GM10266 (cell line): ENCODE data around the gene GNA12.

Experiments
- DNase-seq: peaks from one replicate; pipeline ENCODE4 v3.0.0; 2012; ENCODE audit errors: extremely low spot score
- TF ChIP-seq, protein P1 (sequence below): IDR thresholded peaks from 2 replicates; pipeline ENCODE4 v1.5.1; 2012; ENCODE audit warnings: mild to moderate bottlenecking, low read depth; ENCODE audit not compliant: control insufficient read depth, insufficient read depth; ENCODE audit errors: missing control alignments

The GNA12 gene

DNA sequence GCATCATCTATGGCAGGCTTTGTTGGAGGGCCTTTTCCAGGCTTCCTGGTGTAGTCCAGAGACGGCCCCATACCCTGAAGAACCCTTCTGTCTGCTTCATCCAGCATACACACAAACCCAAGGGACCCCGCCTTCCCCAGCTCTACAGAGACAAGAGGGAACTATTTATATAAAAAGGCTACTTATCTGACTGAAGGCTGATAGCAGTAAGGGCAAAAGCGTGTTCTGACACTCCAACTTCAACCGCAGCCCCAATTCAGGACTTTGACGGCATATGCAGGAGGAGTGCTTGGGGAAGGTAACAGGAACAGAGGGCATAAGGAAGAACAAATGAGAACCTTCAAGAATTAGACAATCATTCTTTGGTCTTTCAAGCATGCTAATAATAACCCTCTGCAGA lies 21.0 kb downstream of the GNA12 start:
- DNase-seq: no peak
- TF ChIP-seq, protein P1, sequence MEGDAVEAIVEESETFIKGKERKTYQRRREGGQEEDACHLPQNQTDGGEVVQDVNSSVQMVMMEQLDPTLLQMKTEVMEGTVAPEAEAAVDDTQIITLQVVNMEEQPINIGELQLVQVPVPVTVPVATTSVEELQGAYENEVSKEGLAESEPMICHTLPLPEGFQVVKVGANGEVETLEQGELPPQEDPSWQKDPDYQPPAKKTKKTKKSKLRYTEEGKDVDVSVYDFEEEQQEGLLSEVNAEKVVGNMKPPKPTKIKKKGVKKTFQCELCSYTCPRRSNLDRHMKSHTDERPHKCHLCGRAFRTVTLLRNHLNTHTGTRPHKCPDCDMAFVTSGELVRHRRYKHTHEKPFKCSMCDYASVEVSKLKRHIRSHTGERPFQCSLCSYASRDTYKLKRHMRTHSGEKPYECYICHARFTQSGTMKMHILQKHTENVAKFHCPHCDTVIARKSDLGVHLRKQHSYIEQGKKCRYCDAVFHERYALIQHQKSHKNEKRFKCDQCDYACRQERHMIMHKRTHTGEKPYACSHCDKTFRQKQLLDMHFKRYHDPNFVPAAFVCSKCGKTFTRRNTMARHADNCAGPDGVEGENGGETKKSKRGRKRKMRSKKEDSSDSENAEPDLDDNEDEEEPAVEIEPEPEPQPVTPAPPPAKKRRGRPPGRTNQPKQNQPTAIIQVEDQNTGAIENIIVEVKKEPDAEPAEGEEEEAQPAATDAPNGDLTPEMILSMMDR: no peak

DNA sequence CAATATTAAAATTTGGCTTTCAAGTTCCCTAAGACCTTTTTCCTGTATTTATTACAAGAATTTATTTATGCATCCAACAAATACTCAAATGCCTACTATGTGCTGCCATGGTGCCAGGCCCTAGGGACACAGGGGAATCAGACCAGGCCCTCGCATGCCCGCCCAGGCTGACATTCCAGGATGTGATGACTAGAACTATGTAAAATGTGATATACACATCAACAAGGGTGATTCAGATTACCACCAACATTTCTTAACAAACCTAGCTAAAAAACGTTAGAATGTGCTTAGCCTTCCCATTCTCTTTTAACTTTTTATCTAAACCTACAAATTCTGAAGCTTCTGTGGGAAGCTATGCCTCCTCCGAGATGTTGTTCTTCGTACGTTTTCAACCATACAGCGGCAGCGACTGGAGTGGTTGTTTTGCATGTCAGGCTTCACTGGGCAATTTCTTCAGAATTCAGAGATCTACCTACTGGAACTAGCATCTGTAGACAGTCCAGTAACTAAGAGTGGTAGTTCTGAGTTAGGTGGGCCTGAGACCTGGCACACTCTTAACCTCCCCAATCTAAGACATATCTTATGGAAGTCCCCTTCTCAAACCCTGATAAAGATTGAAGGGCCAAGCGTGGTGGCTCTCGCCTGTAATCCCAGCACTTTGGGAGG lies 22.1 kb downstream of the GNA12 start:
- TF ChIP-seq, protein P1: no peak
- no peak for DNase-seq

DNA sequence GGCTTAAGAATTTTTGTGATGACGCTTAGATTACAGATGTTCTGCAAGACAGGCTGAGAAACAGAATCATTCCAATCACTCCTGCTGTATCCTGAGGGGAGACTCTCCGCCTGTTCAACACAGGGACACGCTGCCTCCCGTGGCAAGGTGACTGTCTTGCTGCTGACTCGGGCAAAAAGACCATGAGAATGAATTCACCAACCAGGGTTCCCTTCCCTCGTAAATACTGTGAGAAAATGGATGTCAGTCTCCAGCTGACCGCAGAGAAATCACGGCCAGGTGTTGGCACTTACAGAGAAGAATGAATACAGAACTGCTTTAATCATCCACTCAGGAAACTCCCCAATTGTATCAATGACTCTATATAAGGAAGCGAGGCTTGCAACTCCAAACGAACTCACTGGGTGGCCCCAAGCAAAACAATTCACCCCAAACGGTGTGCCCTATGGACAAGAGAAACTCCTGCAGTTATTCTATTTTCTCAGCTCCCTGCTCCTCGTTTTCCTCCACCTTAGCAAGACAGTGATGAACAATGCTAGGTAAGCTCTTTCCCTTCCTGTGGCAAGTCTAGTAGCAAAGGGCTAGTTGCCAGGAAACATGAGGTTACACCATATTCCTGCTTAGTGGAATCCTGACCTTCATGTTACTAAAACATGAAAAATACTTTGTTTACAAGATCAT lies 22.8 kb downstream of the GNA12 start:
- TF ChIP-seq, protein P1: peak; percentile 4
- peak; percentile 55 for DNase-seq

DNA sequence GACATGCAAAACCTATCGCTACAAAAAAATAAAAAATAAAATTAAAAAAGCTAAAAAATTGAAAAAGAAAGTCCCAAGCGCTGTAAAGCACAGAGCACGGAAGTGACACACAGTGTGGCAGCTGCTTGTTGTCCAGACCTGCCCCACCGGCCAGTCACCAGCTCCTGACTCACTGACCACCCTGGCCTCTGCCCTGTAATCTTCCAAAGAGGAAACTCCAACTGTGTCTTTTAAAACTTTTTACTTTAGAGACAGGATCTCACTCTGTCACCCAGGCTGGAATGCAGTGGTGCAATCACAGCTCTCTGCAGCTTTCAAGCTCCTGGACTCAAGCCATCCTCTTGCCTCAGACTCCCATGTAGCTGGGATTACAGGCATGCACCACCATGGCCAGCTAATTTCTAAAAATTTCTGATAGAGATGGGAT lies 23.6 kb downstream of the GNA12 start:
- DNase-seq: no peak
- TF ChIP-seq, protein P1: no peak

DNA sequence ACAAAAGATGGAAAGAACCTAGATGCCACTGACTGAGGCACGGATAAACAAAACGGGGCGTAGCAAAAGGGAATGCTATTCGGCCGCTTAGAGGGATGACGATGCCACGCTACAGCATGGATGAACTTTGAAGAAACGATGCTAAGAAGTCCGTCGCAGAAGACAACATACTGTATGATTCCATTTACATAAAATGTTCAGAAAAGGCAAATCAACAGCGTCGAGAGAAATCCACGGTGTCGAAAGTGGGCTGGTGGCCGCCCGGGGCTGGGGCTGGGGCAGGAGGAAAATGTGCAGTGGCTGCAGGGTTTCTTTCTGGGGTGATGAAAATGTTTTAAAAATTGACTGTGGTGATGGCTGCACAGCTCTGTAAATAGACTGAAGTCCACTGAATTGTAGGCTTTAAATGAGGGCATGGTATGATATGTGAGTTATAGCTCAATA lies 24.1 kb downstream of the GNA12 start:
- no peak for DNase-seq
- TF ChIP-seq, protein P1: no peak

DNA sequence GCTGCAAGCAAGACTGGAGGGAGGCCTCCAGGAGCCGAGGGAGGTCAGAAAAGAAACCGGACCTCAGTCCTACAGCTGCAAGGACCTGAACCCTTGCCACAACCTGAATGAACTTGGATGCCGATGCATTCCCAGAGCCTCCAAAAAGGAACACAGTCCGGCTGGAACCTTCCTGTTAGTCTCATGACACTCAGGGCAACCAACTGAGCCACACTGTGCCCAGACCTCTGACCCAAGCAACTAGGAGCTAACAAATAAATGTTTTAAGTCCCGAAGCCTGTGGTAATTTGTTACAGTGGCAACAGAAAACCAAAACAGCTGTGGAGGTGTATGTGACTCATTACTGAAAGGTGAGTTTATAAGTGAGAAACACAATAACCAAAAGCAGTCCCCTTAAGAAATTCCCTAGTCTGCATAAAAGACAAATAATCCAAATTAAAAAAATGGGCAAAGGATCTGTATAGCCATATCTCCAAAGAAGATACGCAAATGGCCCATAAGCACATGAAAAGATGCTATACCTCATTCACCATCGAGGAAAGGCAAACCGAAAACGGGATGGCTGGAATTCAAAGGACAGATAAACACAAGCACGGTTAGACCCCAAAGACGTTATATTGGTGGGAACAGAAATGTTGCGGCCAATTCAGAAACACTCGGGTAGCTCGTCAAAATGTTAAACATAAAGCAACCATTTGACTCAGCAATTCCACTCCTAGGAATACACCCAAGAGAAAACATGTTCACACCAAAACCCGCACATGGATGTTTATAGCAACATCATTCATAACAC lies 24.8 kb downstream of the GNA12 start:
- peak; percentile 35 for DNase-seq
- TF ChIP-seq, protein P1: no peak

DNA sequence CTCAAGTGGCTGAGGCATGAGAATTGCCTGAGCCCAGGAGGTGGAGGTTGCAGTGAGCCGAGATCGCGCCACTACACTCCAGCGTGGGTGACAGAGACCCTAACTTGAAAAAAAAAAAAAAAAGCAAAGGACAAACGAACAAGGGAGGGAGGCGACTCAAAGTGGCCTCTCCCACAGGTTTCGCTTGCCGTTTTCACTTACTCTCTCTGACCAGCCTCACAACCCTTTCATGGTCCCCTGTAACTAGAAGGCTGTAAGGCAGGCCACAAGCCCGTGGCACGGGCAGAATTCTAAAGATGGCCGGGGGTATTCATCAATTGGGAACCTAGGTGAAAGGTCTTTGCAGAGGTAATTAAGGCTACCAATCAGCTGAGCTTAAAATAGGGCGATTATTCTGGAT lies 25.5 kb downstream of the GNA12 start:
- no peak for DNase-seq

More for the DNA sequence above, 25.5 kb downstream of the GNA12 start:
- TF ChIP-seq, protein P1: no peak
